Measurements from ENCODE around the gene UGT2B10.
"Not testable (repeated sequence)": the region's sequence is repeated elsewhere in the genome, so short reads cannot be mapped to it uniquely, and the experiment has no call there.

DNA sequence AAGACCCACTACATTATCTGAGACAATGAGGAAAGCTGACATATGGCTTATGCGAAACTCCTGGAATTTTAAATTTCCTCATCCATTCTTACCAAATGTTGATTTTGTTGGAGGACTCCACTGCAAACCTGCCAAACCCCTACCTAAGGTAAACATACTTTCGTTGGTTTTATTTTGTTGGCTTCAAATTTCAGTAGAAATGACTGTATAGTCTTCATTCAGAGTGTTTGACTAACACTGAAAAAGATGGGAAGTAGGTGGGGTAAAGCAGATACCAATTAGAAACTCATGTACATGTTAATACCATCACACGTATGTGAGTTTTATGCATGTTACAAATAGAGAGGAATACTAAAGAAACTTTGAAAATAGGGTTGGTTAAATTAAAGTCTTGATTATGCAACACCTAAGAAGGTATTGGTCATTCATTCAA lies 2.3 kb downstream of the UGT2B10 start:
- TF ChIP-seq EP300 (IDR thresholded peaks at IDR 0.05): not testable (repeated sequence)
- TF ChIP-seq, protein P1, sequence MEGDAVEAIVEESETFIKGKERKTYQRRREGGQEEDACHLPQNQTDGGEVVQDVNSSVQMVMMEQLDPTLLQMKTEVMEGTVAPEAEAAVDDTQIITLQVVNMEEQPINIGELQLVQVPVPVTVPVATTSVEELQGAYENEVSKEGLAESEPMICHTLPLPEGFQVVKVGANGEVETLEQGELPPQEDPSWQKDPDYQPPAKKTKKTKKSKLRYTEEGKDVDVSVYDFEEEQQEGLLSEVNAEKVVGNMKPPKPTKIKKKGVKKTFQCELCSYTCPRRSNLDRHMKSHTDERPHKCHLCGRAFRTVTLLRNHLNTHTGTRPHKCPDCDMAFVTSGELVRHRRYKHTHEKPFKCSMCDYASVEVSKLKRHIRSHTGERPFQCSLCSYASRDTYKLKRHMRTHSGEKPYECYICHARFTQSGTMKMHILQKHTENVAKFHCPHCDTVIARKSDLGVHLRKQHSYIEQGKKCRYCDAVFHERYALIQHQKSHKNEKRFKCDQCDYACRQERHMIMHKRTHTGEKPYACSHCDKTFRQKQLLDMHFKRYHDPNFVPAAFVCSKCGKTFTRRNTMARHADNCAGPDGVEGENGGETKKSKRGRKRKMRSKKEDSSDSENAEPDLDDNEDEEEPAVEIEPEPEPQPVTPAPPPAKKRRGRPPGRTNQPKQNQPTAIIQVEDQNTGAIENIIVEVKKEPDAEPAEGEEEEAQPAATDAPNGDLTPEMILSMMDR (IDR thresholded peaks at IDR 0.05): not testable (repeated sequence)
